GM13976 (cell line): Measurements from ENCODE around the gene NR1H4.

Experiments
- DNase-seq: peaks from one replicate; pipeline ENCODE4 v3.0.0; 2012; ENCODE audit warnings: low spot score
- in situ Hi-C: fragments of 300-500 bp; cut with MboI; formaldehyde crosslinking; loops from one replicate; pipeline ENCODE4 v1.12.0; 2022; ENCODE audit warnings: low sequenced_read_pairs, mixed read lengths, inconsistent platforms; ENCODE audit not compliant: unreplicated experiment
- TF ChIP-seq, protein P1 (sequence below): IDR thresholded peaks from 2 replicates; pipeline ENCODE4 v1.5.1; 2012; ENCODE audit warnings: borderline replicate concordance, mild to moderate bottlenecking; ENCODE audit not compliant: insufficient read depth; ENCODE audit errors: extremely low read depth, missing control alignments, control extremely low read depth

NR1H4 gene

DNA sequence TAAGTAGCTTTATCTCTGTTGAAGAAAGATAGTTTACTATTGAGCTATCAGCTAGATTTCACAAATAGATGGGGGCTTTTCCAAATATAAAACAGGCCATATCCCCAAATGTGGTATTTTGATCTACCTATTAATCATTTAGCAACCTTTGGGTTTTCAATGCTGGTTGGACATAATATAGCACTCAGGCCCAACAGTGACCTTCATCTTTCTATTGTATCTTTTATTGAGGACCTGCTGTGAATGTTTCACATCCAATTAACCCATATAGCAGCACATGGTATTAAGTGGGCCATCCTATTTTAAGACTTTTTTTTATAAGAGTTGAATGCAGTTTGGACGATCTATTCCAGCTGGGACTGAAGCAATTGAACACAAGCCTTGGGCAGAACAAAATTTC lies 10.0 kb upstream of the NR1H4 start:
- TF ChIP-seq, protein P1, sequence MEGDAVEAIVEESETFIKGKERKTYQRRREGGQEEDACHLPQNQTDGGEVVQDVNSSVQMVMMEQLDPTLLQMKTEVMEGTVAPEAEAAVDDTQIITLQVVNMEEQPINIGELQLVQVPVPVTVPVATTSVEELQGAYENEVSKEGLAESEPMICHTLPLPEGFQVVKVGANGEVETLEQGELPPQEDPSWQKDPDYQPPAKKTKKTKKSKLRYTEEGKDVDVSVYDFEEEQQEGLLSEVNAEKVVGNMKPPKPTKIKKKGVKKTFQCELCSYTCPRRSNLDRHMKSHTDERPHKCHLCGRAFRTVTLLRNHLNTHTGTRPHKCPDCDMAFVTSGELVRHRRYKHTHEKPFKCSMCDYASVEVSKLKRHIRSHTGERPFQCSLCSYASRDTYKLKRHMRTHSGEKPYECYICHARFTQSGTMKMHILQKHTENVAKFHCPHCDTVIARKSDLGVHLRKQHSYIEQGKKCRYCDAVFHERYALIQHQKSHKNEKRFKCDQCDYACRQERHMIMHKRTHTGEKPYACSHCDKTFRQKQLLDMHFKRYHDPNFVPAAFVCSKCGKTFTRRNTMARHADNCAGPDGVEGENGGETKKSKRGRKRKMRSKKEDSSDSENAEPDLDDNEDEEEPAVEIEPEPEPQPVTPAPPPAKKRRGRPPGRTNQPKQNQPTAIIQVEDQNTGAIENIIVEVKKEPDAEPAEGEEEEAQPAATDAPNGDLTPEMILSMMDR: no peak
- no peak for DNase-seq
- in situ Hi-C loops: no loop called here

DNA sequence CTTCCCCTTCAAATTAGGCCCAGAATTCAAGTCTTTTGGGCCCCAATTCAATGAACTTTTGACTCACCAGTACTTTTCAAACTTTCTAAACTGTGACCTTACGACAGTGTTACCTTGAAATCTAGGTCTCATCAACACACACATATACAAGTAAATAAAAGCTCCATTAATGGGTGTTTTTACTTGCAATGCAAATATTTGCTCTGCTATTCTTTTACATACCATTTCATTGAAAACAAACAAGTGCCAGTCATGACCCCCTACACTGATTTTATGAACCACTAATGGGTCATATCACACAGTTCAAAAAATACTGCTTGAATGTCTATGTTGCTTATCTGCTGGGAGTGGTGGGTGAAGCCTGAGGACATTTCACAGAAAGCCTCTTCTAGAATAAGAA lies 9.1 kb upstream of the NR1H4 start:
- DNase-seq: no peak
- TF ChIP-seq, protein P1: no peak
- in situ Hi-C loops: no loop called here

DNA sequence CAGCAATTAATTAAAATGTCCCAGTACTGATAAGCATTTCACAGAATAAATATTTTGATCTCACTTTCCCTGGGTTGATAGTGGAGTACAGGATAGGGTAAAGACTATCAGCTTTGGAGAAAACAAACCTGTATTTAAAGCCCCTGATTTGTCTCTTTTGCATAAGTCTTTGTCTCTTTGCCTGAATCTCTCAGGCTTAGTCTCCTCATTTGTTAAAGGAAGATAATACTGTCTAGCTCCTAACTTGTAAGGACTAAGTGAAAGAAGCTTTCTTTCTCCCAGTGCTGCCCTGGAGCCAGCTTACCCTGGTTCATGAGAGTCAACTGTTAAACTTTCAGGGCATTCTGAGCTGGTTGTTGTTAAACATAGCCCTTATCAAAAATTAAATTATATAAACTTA lies 5.5 kb upstream of the NR1H4 start:
- TF ChIP-seq, protein P1: no peak
- no peak for DNase-seq
- in situ Hi-C loops: no loop called here

DNA sequence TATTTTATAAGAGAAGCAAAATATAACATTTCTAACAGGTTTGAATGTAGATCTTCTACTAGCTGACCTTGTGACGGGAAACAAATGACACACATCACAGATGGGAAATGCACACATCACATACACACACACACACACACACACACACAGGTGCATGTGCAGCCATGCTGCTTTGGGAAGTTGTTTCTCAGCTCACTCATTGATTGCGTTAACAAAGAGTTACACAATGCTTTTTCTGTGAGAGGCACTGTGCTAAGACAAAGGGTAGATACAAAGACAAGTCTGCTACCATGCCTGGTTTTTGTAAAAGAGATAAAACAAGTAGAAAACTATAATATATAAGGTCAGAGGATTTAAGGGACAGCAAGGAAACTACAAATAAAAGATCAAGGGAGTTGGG lies 1.3 kb upstream of the NR1H4 start:
- TF ChIP-seq, protein P1: no peak
- in situ Hi-C loops: no loop called here
- DNase-seq: no peak

DNA sequence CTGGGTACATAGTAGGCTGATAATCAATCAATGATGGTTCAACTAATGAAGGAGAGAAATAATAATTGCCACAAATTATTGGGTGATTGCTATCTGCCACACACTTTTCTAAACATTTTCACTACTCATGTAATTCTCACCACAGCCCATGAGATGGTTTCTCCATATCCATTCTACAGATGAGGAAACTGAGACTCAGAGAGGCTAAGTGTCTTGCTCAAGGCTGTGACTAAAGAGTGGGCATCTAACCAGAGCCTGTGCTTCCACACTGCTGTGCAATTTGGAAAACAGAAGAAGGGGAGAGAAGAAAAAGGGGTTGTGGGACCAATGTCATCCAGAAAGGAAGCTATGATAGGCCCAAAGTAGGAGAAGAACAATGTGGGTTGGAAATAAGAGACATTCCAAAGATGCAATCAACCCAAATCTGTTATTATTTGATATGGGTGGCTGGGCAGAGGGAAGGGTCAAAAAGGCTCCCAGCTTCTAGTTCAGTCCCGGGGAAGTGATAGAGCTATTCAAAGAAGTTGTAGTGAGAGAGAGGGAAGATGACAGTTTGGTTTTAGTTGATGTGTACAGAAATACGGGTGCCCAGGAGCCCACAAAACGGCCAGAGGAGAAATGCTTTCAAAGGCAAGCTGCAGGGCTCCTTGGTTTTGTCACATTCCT lies 483 bp upstream of the NR1H4 start:
- in situ Hi-C loops: no loop called here
- no peak for DNase-seq
- TF ChIP-seq, protein P1: no peak

DNA sequence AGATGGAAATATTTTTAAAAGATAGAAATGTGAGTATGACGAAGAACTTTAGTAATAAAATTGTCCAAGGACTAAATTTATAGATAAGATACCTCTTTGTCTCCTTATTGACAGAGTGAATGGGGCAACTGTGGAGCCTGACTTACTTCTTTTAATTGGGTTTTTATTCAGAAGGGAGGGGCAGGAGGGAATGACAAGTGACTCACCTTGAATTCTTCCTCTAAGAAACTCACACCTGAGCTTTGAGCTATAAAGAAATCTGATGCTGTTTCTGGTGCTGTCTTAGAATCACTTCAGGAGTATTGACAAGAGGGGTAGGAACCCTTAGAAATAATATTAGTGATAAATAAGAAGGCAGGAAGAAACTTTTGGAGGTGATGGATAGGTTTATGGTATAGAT lies 951 bp downstream of the NR1H4 start:
- in situ Hi-C loops: no loop called here
- TF ChIP-seq, protein P1: no peak
- no peak for DNase-seq

DNA sequence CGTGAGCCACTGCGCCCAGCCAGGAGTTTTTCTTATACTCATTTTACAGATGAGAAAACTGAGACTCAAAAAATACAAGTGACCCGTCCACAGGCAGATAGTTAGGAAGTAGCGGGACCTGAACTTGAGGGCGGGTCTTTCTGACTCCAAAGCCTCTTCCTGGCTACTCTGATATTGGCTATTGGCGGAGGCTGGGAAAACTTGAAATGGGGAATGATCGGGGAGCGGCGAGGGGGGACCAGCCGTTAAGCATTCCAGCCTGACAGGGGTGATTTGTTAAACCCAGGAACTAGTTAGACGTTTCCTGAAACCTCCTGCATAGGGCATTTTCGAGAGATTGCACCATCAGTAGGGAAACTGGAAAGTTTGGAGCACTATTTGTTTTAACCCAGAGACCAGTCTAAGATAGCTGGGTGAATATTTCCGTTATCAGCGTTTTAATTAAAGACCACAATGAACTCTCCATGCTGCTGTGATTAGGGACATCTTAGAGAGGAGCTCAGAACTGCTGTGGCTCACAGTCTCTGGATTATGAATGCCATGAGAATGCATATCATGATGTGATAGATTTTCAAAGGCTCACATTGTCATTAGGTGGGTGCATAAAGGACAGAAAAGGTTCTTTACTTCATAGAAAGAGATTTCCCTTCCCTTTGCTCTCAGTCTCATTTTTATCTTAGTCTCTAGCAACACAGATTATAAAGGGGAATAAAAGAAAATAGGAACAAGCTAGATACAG lies 2.5 kb downstream of the NR1H4 start:
- in situ Hi-C loops: no loop called here
- DNase-seq: no peak
- TF ChIP-seq, protein P1: no peak
